ENCODE results near the gene AGPAT2. TPM values are rescaled to one million over a fixed set of nuclear protein-coding genes. Genes with fewer than 3 reads are reported as not detected.

AGPAT2 gene
- total RNA-seq, 1 donor from 2014 or later: 32.8 TPM

GRCh38 chr9:136683173-136683745 is 4.0 kb downstream of the AGPAT2 start:
- Mint-ChIP-seq H3K27me3 (ENCODE audit: low read depth) (no peaks in the 10 kb centered on the region), H3K4me3 (no peak overlapping the region), H3K4me1 (peaks cover 7% of the 10 kb centered on the region), H3K27ac (no peak overlapping the region), H3K36me3 (no peaks in the 10 kb centered on the region), H3K9me3 (no peaks in the 10 kb centered on the region)
- DNase-seq (ENCODE audit: low spot score in 2 of 2, unreplicated experiment in 2 of 2): no peak
- no peak for TF ChIP-seq CTCF (IDR thresholded peaks at IDR 0.05; ENCODE audit: unreplicated experiment)

GRCh38 chr9:136682710-136683109 is 4.5 kb downstream of the AGPAT2 start:
- TF ChIP-seq CTCF (IDR thresholded peaks at IDR 0.05; ENCODE audit: unreplicated experiment): no peak
- H3K4me1 Mint-ChIP-seq: peaks cover 7% of the 10 kb centered on the region
- H3K36me3 Mint-ChIP-seq: no peaks in the 10 kb centered on the region
- no peak overlapping the region for H3K27ac Mint-ChIP-seq
- DNase-seq (ENCODE audit: low spot score in 2 of 2, unreplicated experiment in 2 of 2): no peak
- H3K27me3 Mint-ChIP-seq (ENCODE audit: low read depth): no peaks in the 10 kb centered on the region
- no peaks in the 10 kb centered on the region for H3K9me3 Mint-ChIP-seq
- no peak overlapping the region for H3K4me3 Mint-ChIP-seq

DNA sequence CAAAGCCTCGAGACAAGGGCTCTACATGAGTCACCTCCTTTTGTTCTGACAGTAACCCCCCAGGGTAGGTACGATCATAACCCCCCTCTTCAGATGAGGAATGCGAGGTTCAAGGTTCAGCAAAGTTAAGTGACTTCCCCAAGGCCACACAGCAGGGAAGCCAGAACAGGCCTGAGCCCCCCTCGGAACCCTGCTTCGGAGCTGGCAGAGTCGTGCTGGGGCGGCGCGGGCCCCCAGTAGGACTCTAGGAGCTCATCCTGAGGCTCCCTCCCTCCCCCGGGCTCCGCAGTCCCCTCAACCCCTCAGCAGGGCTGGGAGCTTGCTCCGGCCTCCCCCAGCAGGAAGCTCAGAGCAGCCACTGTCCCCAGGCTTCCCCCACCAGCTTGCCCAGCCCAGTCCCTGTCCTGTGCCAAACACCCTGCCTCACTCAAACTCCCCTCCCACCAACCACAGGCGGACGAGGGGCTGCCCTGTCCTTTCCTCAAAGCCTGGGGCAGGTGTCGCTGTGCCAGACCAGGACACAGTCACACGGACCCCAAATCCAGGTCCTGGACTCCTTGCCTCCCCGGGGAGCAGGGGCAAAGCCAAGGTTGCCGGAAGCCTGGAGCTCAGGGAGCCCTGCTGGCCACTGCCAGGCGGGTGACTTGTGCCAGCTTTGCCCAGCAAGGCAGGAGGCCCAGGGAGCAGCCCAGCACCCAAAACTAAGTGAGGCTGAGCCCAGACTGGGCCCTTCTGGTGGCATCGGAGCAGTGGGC is 5.1 kb downstream of the AGPAT2 start:
- Mint-ChIP-seq H3K27me3 (ENCODE audit: low read depth) (no peaks in the 10 kb centered on the region), H3K36me3 (no peaks in the 10 kb centered on the region), H3K9me3 (no peaks in the 10 kb centered on the region), H3K4me3 (no peak overlapping the region), H3K27ac (no peak overlapping the region), H3K4me1 (peaks cover 7% of the 10 kb centered on the region)
- no peak for DNase-seq (ENCODE audit: low spot score in 2 of 2, unreplicated experiment in 2 of 2)
- TF ChIP-seq CTCF (IDR thresholded peaks at IDR 0.05; ENCODE audit: unreplicated experiment): no peak

- Mint-ChIP-seq H3K27me3 (ENCODE audit: low read depth) (no peaks in the 10 kb centered on the region), H3K27ac (no peak overlapping the region), H3K9me3 (no peaks in the 10 kb centered on the region), H3K4me3 (no peak overlapping the region), H3K36me3 (peaks cover 1% of the 10 kb centered on the region), H3K4me1 (peaks cover 3% of the 10 kb centered on the region)
- TF ChIP-seq CTCF (IDR thresholded peaks at IDR 0.05; ENCODE audit: unreplicated experiment): no peak
- no peak for DNase-seq (ENCODE audit: low spot score in 2 of 2, unreplicated experiment in 2 of 2)
Measured at GRCh38 chr9:136681029-136681428, 6.2 kb downstream of the AGPAT2 start.

- Mint-ChIP-seq H3K4me1 (no peaks in the 10 kb centered on the region), H3K27ac (no peak overlapping the region), H3K27me3 (ENCODE audit: low read depth) (no peaks in the 10 kb centered on the region), H3K9me3 (no peaks in the 10 kb centered on the region), H3K36me3 (peaks cover 1% of the 10 kb centered on the region), H3K4me3 (no peak overlapping the region)
- DNase-seq (ENCODE audit: low spot score in 2 of 2, unreplicated experiment in 2 of 2): no peak
- no peak for TF ChIP-seq CTCF (IDR thresholded peaks at IDR 0.05; ENCODE audit: unreplicated experiment)
Measured at GRCh38 chr9:136679431-136679941, 7.8 kb downstream of the AGPAT2 start.
